ENCODE results near the gene RPA1.

Gene RPA1

DNA sequence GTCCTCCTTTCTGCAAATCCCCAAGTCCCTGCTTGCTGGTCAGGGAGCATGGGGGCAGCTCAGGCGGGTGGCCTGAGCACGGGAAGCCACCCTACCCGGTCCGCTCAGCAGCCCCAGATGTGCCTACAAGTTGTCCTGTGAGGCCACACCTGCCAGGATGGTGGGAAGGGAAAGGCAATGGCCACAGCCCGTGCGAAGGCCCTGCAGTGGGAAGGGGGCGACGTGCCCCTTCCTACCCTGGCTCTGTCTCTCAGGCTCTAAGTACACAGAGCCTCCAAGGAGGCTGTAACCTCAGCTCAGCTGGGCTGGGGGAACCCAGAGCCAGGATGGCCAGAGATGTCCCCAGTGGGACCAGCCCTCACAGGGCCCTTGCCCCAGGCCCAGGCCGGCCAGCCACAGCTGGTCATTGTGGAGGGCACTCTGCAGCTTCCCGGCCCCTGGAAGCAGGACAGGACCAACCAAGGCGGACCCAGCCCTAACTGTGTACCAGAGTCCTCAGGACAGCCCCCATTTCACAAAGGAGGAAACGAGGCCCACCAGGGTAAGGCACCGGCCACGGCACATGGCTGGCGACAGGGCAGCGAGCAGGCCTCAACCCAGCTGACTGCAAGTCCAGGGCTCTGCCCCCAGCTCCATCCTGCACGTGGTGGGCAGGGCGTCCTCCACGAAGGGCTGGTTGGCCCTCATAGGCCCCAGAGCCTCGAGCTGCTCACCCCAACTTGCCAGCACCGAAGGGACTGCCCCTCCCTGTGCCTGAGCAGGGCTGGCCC is 113.0 kb downstream of the RPA1 start:
- no peak for DNase-seq

DNA sequence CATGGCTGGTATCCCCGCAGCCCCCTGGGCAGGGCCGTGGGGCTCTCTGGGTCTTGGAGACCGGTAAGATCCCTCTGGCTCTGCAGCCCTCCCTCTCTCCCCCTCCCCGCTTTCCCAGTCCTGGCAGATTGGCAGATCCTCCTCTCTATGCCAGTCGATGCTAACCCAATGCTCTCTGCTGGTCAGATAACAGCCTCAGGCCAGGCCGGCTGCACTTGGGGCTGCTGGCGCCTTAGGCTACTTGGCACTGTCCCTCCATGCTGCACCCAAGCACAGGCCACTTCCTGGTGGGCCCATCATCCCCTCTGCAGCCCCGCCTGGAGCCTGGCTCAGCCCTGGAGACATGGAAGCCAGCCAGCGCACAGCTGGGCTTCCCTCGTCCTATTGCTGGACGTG is 113.6 kb downstream of the RPA1 start:
- DNase-seq, result no peak

DNA sequence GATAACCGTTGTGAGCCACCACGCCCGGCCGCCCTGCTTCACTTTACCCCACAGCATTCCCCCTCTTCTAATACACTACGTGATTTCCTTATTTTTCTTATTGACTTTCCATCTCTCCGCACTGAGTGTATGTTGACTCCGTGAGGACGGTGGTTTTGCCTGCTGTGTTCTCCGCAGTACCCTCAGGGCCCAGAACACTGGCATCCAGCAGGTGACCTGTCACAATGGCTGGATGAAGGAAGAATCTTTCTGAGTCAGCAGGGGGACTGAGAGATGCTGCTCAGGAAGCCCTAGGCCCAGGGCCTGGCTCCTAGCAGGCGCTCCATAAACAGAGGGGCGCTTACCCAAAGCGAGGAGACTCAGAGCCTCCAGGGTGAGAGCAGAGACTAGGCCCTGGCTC is 115.8 kb downstream of the RPA1 start:
- no peak for DNase-seq

DNA sequence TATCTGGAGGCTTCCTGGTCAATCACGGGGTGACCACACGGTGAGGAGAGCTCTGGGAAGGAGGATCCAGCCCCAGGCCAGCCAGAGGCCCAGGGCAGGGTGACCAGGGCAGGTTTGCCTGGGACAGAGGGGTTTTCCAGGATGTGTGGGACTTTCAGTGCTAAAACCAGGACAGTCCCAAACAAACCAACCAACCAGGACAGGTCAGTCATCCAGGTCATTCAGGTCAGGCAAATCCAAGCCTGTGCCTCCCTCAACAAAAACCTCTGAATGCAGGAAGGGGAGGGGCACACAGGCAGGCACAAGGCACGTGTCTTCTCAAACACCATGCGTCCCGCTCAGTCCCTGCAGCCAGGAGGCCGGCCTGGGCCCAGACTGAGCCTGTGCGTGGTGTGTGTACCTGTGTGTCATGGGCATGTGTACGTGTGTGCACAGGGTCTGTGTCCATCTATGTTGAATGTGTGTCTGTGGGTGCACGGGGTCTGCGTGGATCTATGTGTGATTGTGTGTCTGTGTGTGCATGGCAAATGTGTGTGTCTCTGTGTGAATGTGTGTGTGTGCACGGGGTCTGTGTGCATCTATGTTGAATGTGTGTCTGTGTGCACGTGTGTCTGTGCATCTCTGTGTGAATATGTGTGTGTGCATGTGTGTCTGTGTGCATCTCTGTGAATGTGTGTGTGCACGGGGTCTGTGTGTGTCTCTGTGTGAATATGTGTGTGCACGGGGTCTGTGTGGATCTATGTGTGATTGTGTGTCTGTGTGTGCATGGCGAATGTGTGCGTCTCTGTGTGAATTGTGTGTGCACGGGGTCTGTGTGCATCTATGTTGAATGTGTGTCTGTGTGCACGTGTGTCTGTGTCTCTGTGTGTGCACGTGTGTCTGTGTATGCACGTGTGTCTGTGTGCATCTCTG is 116.5 kb downstream of the RPA1 start:
- DNase-seq, result no peak

DNA sequence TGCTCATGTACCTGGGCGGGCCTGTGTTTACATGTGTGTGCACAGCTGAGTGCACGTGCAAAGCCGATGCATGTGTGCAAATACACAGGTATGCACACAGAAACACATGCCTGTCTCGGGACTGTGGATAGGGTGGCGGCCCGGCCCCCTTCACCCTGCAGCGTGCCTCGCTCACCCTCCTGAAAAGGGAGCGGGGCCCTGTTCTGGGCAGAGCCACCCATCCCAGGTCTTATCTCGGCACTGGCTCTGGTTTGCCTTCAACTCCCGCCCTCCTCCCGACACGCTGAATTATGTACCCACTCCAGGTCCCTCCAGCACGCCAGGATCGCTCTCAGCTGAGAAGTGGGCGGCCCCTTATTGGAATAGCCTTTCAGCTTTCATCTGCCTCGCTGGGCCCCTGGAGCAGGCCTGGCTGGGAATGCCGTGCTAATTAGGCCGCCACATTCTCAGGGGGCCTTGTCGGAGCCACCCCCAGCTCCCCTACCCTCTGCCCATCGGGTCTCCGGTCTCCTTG is 117.5 kb downstream of the RPA1 start:
- DNase-seq, result no peak

DNA sequence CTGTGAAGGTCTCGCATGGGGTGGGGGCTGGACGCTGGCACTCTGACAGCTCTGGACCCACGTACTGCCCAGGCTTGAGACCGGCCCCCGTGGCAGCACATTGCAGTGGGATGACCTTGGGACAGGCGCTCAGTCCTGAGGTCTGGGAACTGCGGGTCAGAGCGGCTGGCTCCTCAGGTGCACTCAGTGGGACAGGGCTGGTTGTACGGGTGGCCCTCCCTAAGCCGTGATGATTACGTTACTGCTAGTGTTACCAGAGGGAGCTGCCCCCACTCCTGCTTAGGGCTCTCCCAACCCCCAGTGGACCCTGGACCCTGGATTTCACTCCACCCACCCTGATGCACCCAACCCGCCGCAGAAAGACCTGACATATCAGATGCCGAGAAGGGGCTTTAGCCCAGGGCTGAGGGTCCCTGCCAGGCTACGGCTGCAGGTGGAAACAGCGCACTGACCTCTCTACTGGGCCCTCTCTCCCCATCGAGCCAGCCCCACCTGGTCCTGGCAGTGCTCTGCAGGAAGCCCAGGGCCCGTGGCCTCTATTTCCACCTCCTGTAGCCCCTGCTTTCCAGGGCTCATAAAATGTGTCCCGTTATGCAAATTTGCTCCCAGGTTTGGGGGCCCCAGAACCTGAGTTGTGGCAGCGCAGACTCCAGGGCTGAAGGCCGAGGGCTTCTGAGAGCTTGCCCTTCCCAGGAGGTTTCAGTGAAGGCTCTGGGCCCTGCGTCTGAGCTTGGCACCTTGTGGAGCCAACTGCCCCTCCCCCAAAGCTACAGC is 118.1 kb downstream of the RPA1 start:
- DNase-seq, result no peak

GRCh38 chr17:1948517-1948825 is 118.7 kb downstream of the RPA1 start:
- DNase-seq, result no peak
